ENCODE data around the gene RBL1.
A peak's percentile ranks its signal among the peaks of the same experiment; 100 is the strongest.
"Not testable (repeated sequence)": the region's sequence is repeated elsewhere in the genome, so short reads cannot be mapped to it uniquely, and the experiment has no call there.

Gene RBL1

DNA sequence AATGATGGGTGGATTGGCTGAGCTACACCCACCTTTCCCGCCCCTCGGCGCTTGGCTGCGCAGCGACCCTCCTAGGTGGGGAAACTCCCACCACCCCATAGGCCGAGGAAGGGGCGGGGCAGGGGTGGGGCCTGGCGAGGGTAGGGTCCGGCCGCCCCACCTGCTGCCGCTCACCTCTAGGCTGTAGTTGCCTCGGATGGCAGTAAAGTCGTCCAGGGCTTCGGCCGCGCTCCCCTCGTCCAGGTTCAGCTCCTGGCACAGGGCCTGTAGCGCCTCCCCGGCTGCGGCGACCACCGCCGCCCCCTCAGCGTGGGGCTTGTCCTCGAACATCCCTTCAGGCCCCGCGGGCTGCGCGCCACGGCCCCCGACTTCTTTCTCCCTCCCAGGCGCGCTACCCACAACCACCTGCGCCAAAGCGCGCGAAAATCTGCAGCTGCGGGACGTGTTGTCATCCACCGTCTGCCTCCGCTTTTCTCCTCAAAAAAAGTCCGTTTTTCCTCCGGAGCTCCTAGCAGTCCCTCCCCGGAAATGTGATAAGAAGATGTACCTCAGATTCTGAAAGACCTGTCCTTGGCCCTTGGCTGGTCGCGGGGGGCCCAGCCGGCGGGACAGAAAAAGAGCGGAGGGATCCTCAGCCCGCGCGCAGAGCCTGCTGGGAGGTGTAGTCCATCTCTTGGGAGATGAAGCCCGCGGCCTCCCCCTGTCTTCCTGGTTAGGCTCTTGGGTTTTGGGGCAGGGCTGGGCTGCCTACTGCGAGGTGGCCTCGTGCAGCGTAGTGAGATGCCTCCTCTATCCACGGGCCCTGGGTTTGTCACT is at the start of gene RBL1:
Gene RBL1 (minus strand): TSS at position 399 of the 816 bp plus-strand sequence. CDS start 69 bp downstream, at position 330.
- intact Hi-C loops (cut with micrococcal nuclease) = loop anchor here (10.0 kb wide), 1 partner anchor 79 kb away; the partner anchor contains the start of genes MROH8 and RPN2
- peak within 1 kb of the TSS; percentile 98 for H3K27ac Mint-ChIP-seq

DNA sequence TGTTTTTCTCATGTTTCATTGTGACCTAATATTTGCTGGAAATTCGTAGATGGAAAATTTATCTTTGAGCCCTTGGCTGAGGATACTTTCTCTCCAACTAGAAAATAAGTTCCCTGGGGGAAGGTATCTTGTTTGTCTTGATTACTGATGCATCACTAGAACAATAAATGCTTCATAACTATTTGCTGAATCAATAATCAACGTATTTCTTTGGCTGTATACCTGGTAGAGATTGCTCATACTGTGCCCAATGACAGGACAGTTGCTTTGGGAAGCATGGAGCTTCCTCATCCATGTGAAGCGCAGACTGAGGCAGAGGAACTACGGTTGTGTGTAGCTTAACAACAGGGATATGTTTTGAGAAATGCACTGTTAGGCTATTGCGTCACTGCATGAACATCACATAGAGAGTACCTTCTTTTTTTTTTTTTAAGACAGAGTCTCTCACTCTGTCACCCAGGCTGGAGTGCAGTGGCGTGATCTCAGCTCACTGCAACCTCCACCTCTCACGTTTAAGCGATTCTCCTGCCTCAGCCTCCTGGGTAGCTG is 49.1 kb upstream of the RBL1 start:
- H3K4me1 Mint-ChIP-seq (ENCODE audit: low read depth) = no peaks in the 10 kb centered on the region
- H3K9me3 Mint-ChIP-seq = no peaks in the 10 kb centered on the region
- H3K27ac Mint-ChIP-seq = no peak overlapping the region
- intact Hi-C loops (cut with micrococcal nuclease) = no loop called here
- H3K36me3 Mint-ChIP-seq (ENCODE audit: low read depth) = no peaks in the 10 kb centered on the region
- H3K27me3 Mint-ChIP-seq = no peaks in the 10 kb centered on the region
- H3K4me3 Mint-ChIP-seq = no peak overlapping the region

More for the DNA sequence above, at the start of gene RBL1:
- Mint-ChIP-seq H3K4me3 (peak within 1 kb of the TSS; percentile 96), H3K9me3 (no peaks in the 10 kb centered on the region), H3K4me1 (ENCODE audit: low read depth) (peaks cover 33% of the 10 kb centered on the region), H3K27me3 (no peaks in the 10 kb centered on the region), H3K36me3 (ENCODE audit: low read depth) (peaks cover 12% of the 10 kb centered on the region)

GRCh38 chr20:37142708-37143107 is 46.9 kb upstream of the RBL1 start:
- no peaks in the 10 kb centered on the region for H3K36me3 Mint-ChIP-seq (ENCODE audit: low read depth)
- H3K4me1 Mint-ChIP-seq (ENCODE audit: low read depth) = no peaks in the 10 kb centered on the region
- H3K27ac Mint-ChIP-seq = no peak overlapping the region
- H3K9me3 Mint-ChIP-seq = no peaks in the 10 kb centered on the region
- H3K4me3 Mint-ChIP-seq = no peak overlapping the region
- intact Hi-C loops (cut with micrococcal nuclease) = no loop called here
- no peaks in the 10 kb centered on the region for H3K27me3 Mint-ChIP-seq

DNA sequence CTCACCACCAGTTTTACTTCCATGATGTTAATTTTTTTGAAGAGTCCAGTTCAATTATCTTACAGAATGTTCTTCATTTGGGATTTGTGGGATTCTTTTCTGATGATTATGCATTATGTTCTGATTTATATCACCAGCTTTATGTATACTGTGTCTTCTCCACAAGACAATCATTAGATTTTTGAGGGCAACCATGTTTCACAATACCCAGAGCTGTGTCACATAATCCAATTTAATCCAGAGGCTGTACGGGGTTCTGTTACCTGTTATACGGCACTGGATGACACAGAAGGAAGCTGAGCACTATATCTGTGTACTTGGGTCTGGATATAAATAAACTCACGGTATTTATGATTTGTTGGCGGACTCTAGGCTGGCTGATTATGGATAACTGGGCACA is 41.8 kb upstream of the RBL1 start:
- Mint-ChIP-seq H3K27ac (no peak overlapping the region), H3K36me3 (ENCODE audit: low read depth) (no peaks in the 10 kb centered on the region), H3K9me3 (no peaks in the 10 kb centered on the region), H3K4me3 (no peak overlapping the region), H3K27me3 (no peaks in the 10 kb centered on the region), H3K4me1 (ENCODE audit: low read depth) (no peaks in the 10 kb centered on the region)
- intact Hi-C loops (cut with micrococcal nuclease) = no loop called here

- no peak overlapping the region for H3K27ac Mint-ChIP-seq
- no peaks in the 10 kb centered on the region for H3K4me1 Mint-ChIP-seq (ENCODE audit: low read depth)
- no peaks in the 10 kb centered on the region for H3K9me3 Mint-ChIP-seq
- H3K36me3 Mint-ChIP-seq (ENCODE audit: low read depth) = no peaks in the 10 kb centered on the region
- no peaks in the 10 kb centered on the region for H3K27me3 Mint-ChIP-seq
- no peak overlapping the region for H3K4me3 Mint-ChIP-seq
- intact Hi-C loops (cut with micrococcal nuclease) = no loop called here
Measured at GRCh38 chr20:37133952-37134351, 38.2 kb upstream of the RBL1 start.

- Mint-ChIP-seq H3K27ac (no peak overlapping the region), H3K4me1 (ENCODE audit: low read depth) (no peaks in the 10 kb centered on the region), H3K4me3 (no peak overlapping the region), H3K36me3 (ENCODE audit: low read depth) (no peaks in the 10 kb centered on the region), H3K9me3 (no peaks in the 10 kb centered on the region), H3K27me3 (no peaks in the 10 kb centered on the region)
- intact Hi-C loops (cut with micrococcal nuclease) = no loop called here
Measured at GRCh38 chr20:37131486-37131885, 35.7 kb upstream of the RBL1 start.

DNA sequence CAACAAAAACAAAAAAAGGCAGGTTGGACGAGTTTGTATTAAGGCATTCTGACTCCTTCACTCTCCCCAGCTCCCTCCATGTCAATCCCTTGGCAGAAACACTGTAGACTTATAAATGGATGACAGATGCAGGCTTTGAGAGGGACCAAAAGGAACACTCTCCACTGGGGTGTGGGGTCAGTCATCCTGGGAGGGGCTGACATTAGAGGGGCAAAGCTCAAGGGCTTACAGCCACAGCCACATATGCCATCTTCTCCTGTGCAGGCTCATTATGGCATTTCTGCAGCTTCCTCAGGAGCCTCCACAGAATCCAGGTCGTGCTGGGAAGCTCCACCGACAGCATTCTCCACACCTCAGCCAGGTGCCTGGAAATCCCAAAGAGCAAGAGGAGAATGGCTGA is 33.0 kb upstream of the RBL1 start:
- no peaks in the 10 kb centered on the region for H3K36me3 Mint-ChIP-seq (ENCODE audit: low read depth)
- no peak overlapping the region for H3K4me3 Mint-ChIP-seq
- no peaks in the 10 kb centered on the region for H3K4me1 Mint-ChIP-seq (ENCODE audit: low read depth)
- no peaks in the 10 kb centered on the region for H3K27me3 Mint-ChIP-seq
- H3K27ac Mint-ChIP-seq = no peak overlapping the region
- H3K9me3 Mint-ChIP-seq = no peaks in the 10 kb centered on the region
- intact Hi-C loops (cut with micrococcal nuclease) = no loop called here

DNA sequence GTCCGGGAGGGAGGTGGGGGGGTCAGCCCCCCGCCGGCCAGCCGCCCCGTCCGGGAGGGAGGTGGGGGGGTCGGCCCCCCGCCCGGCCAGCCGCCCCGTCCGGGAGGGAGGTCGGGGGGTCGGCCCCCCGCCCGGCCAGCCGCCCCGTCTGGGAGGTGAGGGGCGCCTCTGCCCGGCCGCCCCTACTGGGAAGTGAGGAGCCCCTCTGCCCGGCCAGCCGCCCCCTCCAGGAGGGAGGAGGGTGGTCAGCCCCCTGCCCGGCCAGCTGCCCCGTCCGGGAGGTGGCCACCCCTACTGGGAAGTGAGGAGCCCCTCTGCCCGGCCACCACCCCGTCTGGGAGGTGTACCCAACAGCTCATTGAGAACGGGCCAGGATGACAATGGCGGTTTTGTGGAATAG is 30.5 kb upstream of the RBL1 start:
- H3K9me3 Mint-ChIP-seq; H3K4me3 Mint-ChIP-seq; H3K36me3 Mint-ChIP-seq (ENCODE audit: low read depth); H3K27ac Mint-ChIP-seq; H3K27me3 Mint-ChIP-seq; intact Hi-C loops (cut with micrococcal nuclease); H3K4me1 Mint-ChIP-seq (ENCODE audit: low read depth): not testable (repeated sequence)

DNA sequence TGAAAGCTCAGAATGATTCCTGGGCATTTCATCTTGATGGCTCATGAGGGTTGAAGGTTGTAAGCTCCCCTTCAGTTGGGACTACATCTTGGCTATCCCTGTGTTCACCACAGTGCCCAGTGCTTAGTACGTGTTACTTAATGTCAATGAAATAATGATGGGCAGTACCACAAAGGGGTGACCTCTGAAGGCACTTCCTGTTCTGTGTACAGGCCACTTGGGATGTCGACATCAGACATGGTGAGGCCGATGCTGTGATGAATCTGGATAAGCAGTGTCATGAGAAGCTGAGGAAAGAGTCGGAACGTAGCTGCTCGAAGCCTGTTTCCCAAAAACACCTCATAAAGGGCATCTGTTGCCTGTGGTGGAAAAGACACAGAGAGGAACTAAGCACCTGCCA is 27.6 kb upstream of the RBL1 start:
- Mint-ChIP-seq H3K27me3 (no peaks in the 10 kb centered on the region), H3K27ac (no peak overlapping the region), H3K4me3 (no peak overlapping the region), H3K36me3 (ENCODE audit: low read depth) (no peaks in the 10 kb centered on the region), H3K4me1 (ENCODE audit: low read depth) (peaks cover 6% of the 10 kb centered on the region), H3K9me3 (no peaks in the 10 kb centered on the region)
- intact Hi-C loops (cut with micrococcal nuclease) = no loop called here

DNA sequence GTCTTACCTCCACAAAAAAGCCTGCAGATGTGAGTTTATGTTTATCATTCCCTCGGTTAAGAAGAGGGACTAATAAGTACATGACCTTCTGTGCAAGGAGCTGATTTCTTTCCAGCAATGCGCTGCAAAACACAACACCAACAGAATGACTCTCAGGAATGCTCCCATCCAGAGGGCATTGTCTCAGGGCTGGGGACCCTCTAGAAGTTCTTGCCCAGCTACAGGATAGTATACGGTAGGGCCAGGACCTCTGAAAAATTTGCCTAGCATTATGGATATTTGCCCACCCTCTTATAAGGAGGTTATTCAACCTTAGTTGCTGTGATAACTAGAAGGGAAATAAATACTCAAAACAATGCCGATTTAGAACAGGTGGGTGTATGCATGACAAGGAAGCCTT is 24.7 kb upstream of the RBL1 start:
- Mint-ChIP-seq H3K4me1 (ENCODE audit: low read depth) (peaks cover 6% of the 10 kb centered on the region), H3K36me3 (ENCODE audit: low read depth) (no peaks in the 10 kb centered on the region), H3K9me3 (no peaks in the 10 kb centered on the region), H3K27me3 (no peaks in the 10 kb centered on the region), H3K27ac (no peak overlapping the region), H3K4me3 (no peak overlapping the region)
- intact Hi-C loops (cut with micrococcal nuclease) = no loop called here

- Mint-ChIP-seq H3K4me3 (no peak overlapping the region), H3K4me1 (ENCODE audit: low read depth) (peaks cover 6% of the 10 kb centered on the region), H3K36me3 (ENCODE audit: low read depth) (no peaks in the 10 kb centered on the region), H3K27me3 (no peaks in the 10 kb centered on the region), H3K27ac (no peak overlapping the region), H3K9me3 (no peaks in the 10 kb centered on the region)
- intact Hi-C loops (cut with micrococcal nuclease) = no loop called here
Measured at GRCh38 chr20:37119356-37120036, 23.7 kb upstream of the RBL1 start.

GRCh38 chr20:37114012-37114411 is 18.2 kb upstream of the RBL1 start:
- Mint-ChIP-seq H3K27ac (no peak overlapping the region), H3K36me3 (ENCODE audit: low read depth) (no peaks in the 10 kb centered on the region), H3K9me3 (no peaks in the 10 kb centered on the region), H3K4me1 (ENCODE audit: low read depth) (no peaks in the 10 kb centered on the region), H3K4me3 (no peak overlapping the region), H3K27me3 (no peaks in the 10 kb centered on the region)
- intact Hi-C loops (cut with micrococcal nuclease) = no loop called here

DNA sequence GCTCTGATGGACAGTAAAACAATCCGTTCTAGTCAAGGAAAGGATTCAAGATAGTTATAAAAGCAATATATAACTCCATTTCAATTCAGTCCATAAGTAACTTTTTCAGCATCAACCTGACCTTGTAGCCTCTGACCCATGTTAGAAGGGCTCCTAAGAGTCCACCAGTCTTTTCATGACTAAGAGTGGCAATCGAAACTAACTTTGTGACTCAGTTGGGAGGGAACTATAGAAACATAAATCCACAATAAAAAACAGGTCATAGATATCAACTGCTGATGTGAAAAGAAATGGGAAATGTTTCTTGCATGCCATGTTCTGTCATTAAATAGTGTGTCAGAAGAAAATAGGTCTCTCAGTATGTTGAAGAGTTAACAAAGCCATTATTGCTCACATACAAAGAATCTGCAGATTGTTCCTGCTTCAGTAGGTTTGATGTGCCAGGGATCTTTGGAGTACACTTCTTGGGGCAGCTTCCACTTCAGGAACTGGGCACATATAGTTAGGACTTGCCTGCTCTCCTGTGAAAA is 16.2 kb upstream of the RBL1 start:
- H3K4me1 Mint-ChIP-seq (ENCODE audit: low read depth) = no peaks in the 10 kb centered on the region
- no peaks in the 10 kb centered on the region for H3K27me3 Mint-ChIP-seq
- no peaks in the 10 kb centered on the region for H3K36me3 Mint-ChIP-seq (ENCODE audit: low read depth)
- H3K27ac Mint-ChIP-seq = no peak overlapping the region
- no peaks in the 10 kb centered on the region for H3K9me3 Mint-ChIP-seq
- no peak overlapping the region for H3K4me3 Mint-ChIP-seq
- intact Hi-C loops (cut with micrococcal nuclease) = no loop called here

DNA sequence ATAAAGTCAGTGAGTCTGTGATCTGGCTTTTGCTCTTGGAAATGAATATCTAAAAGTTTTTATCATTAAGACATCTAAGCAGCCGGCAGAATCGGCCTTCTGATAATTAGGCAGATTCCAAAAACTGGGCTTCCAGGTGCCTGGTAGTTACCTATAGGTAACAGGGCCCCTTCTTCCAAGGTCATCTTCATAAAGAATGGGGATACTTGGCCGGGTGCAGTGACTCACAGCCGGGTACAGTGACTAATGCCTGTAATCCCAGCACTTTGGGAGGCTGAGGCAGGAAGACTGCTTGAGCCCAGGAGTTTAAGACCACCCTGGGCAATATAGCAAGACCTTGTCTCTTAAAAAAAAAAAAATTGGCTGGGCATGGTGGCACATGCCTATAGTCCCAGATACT is 12.9 kb upstream of the RBL1 start:
- Mint-ChIP-seq H3K9me3 (no peaks in the 10 kb centered on the region), H3K27me3 (no peaks in the 10 kb centered on the region)

More for the DNA sequence above, 12.9 kb upstream of the RBL1 start:
- Mint-ChIP-seq H3K36me3 (ENCODE audit: low read depth) (no peaks in the 10 kb centered on the region), H3K4me1 (ENCODE audit: low read depth) (no peaks in the 10 kb centered on the region), H3K27ac (no peak overlapping the region), H3K4me3 (no peak overlapping the region)
- intact Hi-C loops (cut with micrococcal nuclease) = no loop called here

All from dendritic cell treated with granulocyte-macrophage colony-stimulating factor and Interleukin-4, amounts not matched to agents 40 ng/mL and 50 ng/mL, for 4 days (primary cell).